Measurements from ENCODE around the gene NRXN3. TPM values are rescaled to one million over a fixed set of nuclear protein-coding genes. Genes with fewer than 3 reads are reported as not detected.

The NRXN3 gene
- total and polyA plus RNA-seq, 2 experiments from 2014 or later = 1.0 to 1.8 TPM

DNA sequence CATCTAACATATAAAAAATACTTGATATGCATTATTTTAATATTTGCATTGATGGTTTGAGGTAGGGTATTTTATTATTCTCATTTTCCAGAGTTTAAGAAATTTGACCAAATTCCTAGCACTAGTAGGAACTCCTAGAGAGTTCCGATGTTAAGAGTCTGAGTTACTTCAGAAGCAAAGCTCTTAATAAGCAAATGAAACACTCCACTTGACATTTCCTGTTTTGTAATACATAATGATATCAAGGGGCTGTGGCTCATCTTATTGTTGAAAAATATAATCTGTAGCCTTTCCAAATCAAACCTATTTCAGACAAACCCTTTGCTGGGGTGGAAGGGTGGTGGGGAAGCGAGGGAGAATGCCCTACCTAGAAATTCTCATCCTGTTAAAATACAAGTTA lies 1685.6 kb downstream of the NRXN3 start (continued):
- no peak for TF ChIP-seq ZNF462 (CRISPR knock-in tag; IDR thresholded peaks at IDR 0.05)
- TF ChIP-seq ETS1 (IDR thresholded peaks at IDR 0.05) = no peak
- TF ChIP-seq CTCF (conservative IDR thresholded peaks at IDR 0.05; ENCODE audit: low read depth in 2 of 2) = no peak
- no peak for TF ChIP-seq EZH2phosphoT487 (IDR thresholded peaks at IDR 0.05; ENCODE audit: unreplicated experiment)
- TF ChIP-seq ZNF114 (CRISPR knock-in tag; IDR thresholded peaks at IDR 0.05) = no peak
- TF ChIP-seq EZH2 (IDR thresholded peaks at IDR 0.05; ENCODE audit: low read depth, unreplicated experiment) = no peak
- no peak for TF ChIP-seq ZNF331 (CRISPR knock-in tag; IDR thresholded peaks at IDR 0.05; ENCODE audit: low read depth)

All from GM23338 (cell line).